DMS79 (cell line): Measurements from ENCODE around the gene RTTN.

Source experiments
- DNase-seq: peaks from one replicate; lab custom pipeline; 2025; lab: John Stamatoyannopoulos, UW

The RTTN gene

GRCh38 chr18:70197844-70198243, 7.6 kb downstream of the RTTN start:
- DNase-seq = no peak

GRCh38 chr18:70197026-70197425, 8.5 kb downstream of the RTTN start:
- no peak for DNase-seq

- no peak for DNase-seq
Observed at GRCh38 chr18:70195852-70196434, 9.5 kb downstream of the RTTN start.

GRCh38 chr18:70195014-70195614, 10.4 kb downstream of the RTTN start:
- DNase-seq = no peak

GRCh38 chr18:70194227-70194890, 11.1 kb downstream of the RTTN start:
- no peak for DNase-seq

- no peak for DNase-seq
Observed at GRCh38 chr18:70190529-70190928, 15.0 kb downstream of the RTTN start.

GRCh38 chr18:70188113-70188512, 17.4 kb downstream of the RTTN start:
- DNase-seq = no peak

GRCh38 chr18:70183441-70183840, 22.0 kb downstream of the RTTN start:
- no peak for DNase-seq

- no peak for DNase-seq
Observed at GRCh38 chr18:70182548-70182947, 22.9 kb downstream of the RTTN start.

- DNase-seq = no peak
Observed at GRCh38 chr18:70181725-70182124, 23.8 kb downstream of the RTTN start.

GRCh38 chr18:70181015-70181414, 24.5 kb downstream of the RTTN start:
- DNase-seq = no peak

- no peak for DNase-seq
Observed at GRCh38 chr18:70176537-70176936, 28.9 kb downstream of the RTTN start.

GRCh38 chr18:70175216-70175615, 30.3 kb downstream of the RTTN start:
- no peak for DNase-seq

GRCh38 chr18:70172225-70172624, 33.3 kb downstream of the RTTN start:
- no peak for DNase-seq

- DNase-seq = no peak
Observed at GRCh38 chr18:70169747-70170146, 35.7 kb downstream of the RTTN start.

GRCh38 chr18:70166668-70167067, 38.8 kb downstream of the RTTN start:
- no peak for DNase-seq

- no peak for DNase-seq
Observed at GRCh38 chr18:70165936-70166335, 39.6 kb downstream of the RTTN start.

- no peak for DNase-seq
Observed at GRCh38 chr18:70160073-70160678, 45.3 kb downstream of the RTTN start.

- no peak for DNase-seq
Observed at GRCh38 chr18:70158992-70159717, 46.3 kb downstream of the RTTN start.

GRCh38 chr18:70156886-70157285, 48.6 kb downstream of the RTTN start:
- no peak for DNase-seq

GRCh38 chr18:70154591-70155194, 50.8 kb downstream of the RTTN start:
- DNase-seq = no peak

- DNase-seq = no peak
Observed at GRCh38 chr18:70151614-70152013, 53.9 kb downstream of the RTTN start.
